ENCODE results near the gene NQO2.

- TF ChIP-seq YY1 (IDR thresholded peaks at IDR 0.05; ENCODE audit: insufficient read depth, insufficient read length): no peak
- TF ChIP-seq ZNF274 (IDR thresholded peaks at IDR 0.05; ENCODE audit: low read depth, low read length): no peak
- no peak for TF ChIP-seq SUZ12 (IDR thresholded peaks at IDR 0.05; ENCODE audit: extremely low read depth, insufficient read depth, insufficient read length)
Observed at GRCh38 chr6:3011592-3011991, 11.9 kb downstream of the NQO2 start.

Measured in NT2/D1 (cell line).